ENCODE measurements around the gene ODR4.

DNA sequence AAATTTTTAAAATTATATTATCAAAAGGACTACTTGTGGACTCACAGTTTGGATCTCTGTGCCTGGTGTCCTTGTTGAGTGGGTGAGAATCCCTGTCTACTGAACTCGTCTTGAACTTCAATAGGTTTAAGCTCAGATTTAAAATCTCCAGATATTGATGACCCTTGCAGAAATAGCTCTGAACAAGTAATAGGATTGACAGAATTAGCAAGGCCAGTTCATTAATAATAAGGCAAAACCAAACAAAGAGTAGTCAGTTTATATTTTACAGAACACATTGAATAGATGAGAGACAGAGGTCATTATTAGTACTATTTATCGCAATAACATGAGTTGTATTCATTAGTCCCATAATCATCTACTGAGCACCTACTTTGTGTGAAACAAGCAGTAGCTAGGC is 85.4 kb downstream of the ODR4 start, which contains the start of gene PDC:
- TF ChIP-seq, protein P1, sequence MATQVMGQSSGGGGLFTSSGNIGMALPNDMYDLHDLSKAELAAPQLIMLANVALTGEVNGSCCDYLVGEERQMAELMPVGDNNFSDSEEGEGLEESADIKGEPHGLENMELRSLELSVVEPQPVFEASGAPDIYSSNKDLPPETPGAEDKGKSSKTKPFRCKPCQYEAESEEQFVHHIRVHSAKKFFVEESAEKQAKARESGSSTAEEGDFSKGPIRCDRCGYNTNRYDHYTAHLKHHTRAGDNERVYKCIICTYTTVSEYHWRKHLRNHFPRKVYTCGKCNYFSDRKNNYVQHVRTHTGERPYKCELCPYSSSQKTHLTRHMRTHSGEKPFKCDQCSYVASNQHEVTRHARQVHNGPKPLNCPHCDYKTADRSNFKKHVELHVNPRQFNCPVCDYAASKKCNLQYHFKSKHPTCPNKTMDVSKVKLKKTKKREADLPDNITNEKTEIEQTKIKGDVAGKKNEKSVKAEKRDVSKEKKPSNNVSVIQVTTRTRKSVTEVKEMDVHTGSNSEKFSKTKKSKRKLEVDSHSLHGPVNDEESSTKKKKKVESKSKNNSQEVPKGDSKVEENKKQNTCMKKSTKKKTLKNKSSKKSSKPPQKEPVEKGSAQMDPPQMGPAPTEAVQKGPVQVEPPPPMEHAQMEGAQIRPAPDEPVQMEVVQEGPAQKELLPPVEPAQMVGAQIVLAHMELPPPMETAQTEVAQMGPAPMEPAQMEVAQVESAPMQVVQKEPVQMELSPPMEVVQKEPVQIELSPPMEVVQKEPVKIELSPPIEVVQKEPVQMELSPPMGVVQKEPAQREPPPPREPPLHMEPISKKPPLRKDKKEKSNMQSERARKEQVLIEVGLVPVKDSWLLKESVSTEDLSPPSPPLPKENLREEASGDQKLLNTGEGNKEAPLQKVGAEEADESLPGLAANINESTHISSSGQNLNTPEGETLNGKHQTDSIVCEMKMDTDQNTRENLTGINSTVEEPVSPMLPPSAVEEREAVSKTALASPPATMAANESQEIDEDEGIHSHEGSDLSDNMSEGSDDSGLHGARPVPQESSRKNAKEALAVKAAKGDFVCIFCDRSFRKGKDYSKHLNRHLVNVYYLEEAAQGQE (IDR thresholded peaks at IDR 0.05; ENCODE audit: borderline replicate concordance), result no peak
- TF ChIP-seq EZH2 (IDR thresholded peaks at IDR 0.05; ENCODE audit: borderline replicate concordance, insufficient read depth, low read length, poor library complexity, severe bottlenecking), result no peak

Data from neural cell (in vitro differentiated cells).